ENCODE results near the gene EIF1.

DNA sequence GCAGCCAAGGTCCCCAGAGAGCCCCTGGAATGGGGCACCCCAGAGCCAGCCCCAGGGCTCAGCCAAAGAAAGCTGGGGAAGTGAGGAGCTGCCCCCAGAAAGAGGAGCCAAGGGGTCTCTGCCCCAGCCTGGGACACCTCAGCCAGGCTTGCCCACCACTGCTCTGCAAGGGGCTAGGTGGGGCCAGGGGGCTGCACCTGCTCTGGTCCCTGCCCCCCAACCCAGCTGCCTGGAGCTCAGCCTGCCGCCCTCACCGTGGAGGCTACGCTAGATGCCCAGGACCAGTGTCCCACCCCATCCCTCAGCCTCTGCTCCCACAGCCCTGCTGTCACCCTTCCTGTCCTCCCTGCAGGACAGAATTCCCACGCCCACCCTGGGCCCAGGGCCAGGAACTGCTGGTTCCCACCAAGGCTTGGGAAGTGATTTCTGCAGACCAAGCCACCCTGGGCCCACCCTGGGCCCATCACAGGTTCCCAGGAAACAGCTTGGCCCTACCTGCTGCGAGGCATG lies 36.2 kb upstream of the EIF1 start:
- no peak for TF ChIP-seq CTCF (IDR thresholded peaks at IDR 0.05)
- TF ChIP-seq POLR2A (IDR thresholded peaks at IDR 0.05): no peak

Data from lower leg skin (tissue), 3 donors.